NCI-H2227 (cell line): ENCODE measurements around the gene RGS12.
"Not testable (repeated sequence)": the region's sequence is repeated elsewhere in the genome, so short reads cannot be mapped to it uniquely, and the experiment has no call there.

Experiments
- DNase-seq: peaks from one replicate; lab custom pipeline; 2025; ENCODE audit not compliant: unreplicated experiment; lab: John Stamatoyannopoulos, UW

RGS12 gene

GRCh38 chr4:3294401-3295241 is 1.8 kb downstream of the RGS12 start:
- DNase-seq = no peak

DNA sequence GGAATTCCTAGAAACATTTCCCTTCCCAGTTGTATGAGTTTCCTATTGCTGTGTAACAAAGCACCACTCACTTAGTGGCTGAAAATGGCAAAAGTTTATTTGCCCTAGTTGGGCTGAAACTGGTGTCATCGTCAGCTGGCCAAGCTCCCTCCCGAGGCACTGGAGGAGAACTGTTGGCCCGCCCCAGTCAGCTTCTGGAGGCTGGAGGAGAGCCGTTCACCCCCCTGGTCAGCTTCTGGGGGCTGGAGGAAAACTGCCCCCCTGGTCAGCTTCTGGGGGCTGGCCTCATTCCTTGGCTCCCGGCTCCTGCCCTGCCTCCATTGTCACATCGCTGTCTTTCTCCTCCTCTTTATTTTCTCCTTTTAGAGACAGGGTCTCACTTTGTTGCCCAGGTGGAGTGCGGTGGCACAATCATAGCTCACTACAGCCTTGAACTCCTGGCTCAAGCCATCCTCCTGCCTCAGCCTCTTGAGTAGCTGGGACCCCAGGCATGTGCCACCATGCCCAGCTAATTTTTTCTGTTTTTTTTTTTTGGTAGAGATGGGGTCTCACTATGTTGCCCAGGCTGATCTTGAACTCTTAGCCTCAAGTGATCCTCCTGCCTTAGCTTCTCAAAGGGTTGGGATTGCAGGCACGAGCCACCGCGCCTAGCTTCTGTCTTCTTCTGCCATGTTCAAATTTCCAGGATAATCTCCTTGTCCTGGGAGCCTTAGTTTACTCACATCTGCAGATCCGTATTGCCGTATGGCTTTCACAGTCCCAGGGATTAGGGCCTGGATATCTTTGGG is 3.2 kb downstream of the RGS12 start:
- DNase-seq = no peak

- no peak for DNase-seq
These were observed 3.8 kb downstream of the RGS12 start for GRCh38 chr4:3296651-3297050.

DNA sequence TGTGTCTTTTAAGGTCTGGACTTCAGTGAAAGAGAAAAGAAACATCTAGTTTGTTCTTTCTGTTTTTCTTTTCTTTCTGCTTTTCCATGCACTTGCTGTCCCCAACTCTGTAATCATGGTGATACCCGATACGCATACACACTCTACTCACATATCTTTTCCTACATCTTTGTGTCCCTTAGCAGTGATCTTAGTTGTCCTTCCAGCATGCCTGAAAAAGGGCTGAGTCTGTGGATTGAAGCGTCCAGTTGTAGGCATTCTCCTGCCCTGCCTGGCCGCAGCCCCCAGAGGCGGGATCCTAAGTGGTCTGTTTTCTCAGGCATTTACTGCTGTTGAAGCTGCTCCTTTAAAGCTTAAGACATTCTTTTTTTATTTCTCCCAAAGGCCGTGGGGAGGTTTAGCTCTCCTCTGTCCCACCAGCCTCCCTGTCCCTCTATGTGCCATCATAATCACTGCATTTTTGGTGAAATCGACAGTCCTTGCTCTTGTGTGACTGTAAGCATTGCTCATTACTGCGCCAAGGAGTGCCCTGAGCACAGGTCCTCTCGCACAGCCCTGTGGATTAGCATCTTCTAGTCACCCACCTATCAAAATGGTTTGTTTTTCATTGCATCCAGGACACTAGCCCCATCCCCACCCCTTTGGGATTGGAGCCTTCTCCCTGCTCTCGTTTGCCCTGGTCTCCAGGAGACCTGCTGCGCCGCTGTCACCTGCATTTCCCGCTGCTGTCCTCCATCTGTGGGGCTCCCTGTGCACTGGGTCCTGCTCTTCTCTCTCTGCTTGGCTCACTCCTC is 4.4 kb downstream of the RGS12 start:
- DNase-seq = no peak

DNA sequence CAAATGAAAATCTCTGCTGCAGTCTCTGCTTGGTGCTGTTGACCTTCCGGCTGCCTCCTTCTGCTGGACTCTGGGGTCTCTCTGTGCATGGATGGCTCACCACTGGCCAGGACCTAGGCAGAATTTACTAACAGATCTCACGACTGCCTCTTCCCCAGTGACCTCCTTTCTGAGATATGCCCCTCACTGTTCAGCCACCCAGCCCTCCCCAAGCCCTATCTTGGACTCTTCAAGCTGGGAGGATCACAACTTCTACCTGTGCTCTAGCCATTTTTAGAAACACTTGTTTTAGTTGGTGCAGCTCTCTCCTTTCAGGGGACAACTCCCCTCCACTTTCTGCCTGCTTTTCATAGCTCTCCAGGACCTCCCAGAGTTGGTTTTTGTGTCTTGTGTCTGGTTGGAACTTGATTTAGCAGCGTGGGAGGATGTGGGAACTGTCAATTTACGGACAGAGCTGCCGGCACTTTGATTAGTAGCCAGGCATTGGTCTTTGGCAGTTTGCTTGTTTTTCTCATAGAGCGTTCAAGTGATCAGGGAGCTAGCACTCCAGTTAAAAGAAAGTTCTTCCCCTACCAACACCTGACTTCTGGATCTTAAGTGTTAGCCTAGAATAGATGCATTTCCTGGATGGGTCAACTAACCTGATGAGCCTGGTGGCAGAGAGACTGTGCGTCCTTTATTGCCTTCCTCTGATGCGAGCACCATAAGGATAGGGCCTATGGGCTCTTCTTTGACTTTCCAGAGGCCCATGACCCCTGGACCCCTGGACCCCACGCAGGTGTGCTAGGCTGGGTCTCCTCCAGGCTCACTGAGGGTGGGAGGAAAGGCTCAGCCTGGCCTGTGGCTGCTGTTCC is 6.5 kb downstream of the RGS12 start:
- no peak for DNase-seq

DNA sequence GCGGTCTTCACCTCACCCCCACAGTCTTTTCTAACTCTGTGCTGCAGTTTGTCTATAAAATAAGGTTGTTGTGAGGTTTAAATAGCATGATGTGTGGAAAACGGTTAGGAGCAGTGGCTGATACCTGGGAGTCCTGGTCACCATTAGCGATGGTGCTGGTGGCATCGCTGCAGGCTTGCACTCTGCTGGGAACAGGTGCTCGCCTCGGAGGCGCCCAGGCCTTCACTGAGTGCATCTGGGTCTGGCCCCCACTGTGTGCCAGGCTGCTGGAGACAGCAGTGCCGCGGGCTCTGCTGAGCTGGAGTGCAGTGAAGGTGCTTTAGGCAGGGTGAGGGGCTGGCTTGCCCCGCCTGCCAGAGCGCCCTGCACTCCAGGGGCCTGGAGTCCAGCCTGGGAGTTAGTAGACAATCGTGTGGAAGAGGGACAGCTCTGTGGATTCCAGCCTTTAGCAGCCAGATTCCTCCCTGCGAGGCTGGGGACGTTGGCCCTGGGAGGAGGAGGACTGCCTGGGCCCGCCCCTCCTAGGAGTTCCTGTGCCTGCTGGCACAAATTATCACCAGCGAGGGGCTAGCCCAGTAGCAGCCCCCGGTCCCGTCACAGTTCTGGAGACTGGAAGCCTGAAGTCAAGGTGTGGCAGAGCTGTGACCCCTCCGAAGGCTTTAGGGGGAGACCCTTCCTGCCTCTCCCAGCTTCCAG is 7.3 kb downstream of the RGS12 start:
- no peak for DNase-seq

- not testable (repeated sequence) for DNase-seq
These were observed 8.1 kb downstream of the RGS12 start for GRCh38 chr4:3300882-3301281.

DNA sequence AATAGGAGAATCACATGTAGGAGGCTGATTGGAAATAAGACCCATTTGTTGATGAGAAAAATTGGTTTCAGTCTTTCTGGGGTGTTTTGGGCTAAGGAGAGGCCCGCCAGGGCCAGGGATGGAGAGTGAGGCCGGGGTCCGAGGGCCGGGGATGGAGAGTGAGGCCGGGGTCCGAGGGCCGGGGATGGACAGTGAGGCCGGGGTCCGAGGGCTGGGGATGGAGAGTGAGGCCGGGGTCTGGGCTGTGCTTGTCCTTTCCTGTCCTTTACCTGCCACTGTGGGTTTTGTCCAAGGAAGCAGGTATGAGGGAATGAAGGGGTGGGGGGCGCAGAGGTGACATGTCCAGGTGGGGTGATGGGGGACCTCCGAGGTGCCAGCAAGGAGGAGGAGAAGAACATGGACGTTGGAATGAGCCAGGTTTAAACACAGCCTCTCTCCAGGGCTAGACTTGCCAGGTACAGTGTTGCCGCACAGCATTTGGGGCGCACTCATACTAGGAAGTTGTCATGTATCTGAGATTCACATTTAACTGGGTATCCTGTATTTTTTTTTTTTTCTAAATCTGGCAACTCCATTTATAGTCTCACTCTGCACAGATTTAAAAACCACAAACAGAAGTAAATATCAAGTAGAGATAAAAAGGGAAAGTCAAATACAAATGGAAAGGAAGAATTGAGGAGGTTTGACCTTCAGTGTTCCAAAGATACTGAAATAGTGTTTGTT is 8.8 kb downstream of the RGS12 start:
- no peak for DNase-seq

- no peak for DNase-seq
These were observed 9.5 kb downstream of the RGS12 start for GRCh38 chr4:3302173-3302785.

- DNase-seq = no peak
These were observed 10.2 kb downstream of the RGS12 start for GRCh38 chr4:3302786-3303564.

DNA sequence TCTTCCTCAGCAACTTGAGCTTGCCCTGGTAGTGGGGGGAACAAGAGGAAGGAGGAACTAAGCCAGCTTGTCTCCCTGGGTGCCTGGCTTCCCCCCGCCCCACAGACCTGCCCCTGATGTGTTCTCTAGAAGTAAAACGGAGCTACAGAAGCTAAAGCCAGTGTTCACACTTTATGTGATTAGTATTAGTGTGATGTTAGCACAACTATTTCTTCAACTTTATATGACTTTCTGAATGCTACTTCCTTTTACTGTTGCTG is 10.7 kb downstream of the RGS12 start:
- no peak for DNase-seq

- no peak for DNase-seq
These were observed 11.3 kb downstream of the RGS12 start for GRCh38 chr4:3303923-3304710.

- peak; percentile 69 for DNase-seq
These were observed 12.2 kb downstream of the RGS12 start for GRCh38 chr4:3304831-3305609.

- DNase-seq = no peak
These were observed 13.0 kb downstream of the RGS12 start for GRCh38 chr4:3305610-3306371.

DNA sequence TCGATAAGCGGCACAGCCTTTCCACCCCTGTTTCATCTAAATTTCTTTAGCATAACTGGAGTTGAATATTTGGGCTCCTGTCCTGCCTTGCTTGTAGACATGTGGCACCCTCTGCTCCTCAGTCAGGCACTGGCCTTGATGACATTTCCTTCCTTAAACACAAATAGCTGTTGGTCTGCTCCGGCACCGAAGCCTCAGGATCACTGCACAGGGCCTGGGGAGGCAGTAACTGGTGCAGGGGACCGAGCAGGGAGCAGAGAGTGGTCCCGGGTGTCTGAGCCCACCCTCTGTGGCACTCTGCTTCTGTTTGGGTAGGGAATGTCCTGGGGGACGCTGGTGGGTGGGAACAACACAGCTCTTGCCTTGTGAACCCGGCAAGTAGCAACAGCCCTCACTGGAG is 13.6 kb downstream of the RGS12 start:
- DNase-seq = no peak

- no peak for DNase-seq
These were observed 14.2 kb downstream of the RGS12 start for GRCh38 chr4:3307060-3307459.
